SU-DHL-6 (cell line): Measurements from ENCODE around the gene SAXO1.

Experiments used
- H2AFZ ChIP-seq: fragments of 200-600 bp; sonication (generic); 2 replicates; pipeline ENCODE4 v1.6.1; 2014; ENCODE audit warnings: low read depth, mild to moderate bottlenecking, moderate library complexity, mixed read lengths, antibody characterized with exemption, low read length; ENCODE audit not compliant: severe bottlenecking
- H3F3A ChIP-seq: fragments of 200-600 bp; shearing (Covaris generic); 2 replicates; pipeline ENCODE4 v1.6.0; 2016; ENCODE audit warnings: antibody characterized with exemption, mild to moderate bottlenecking; ENCODE audit not compliant: insufficient read depth
- H3K27ac ChIP-seq: fragments of 200-600 bp; sonication (generic); 2 replicates; pipeline ENCODE4 v1.5.1; 2016; ENCODE audit warnings: low read depth, mild to moderate bottlenecking, low read length, moderate library complexity, mixed read lengths
- H3K27me3 ChIP-seq: fragments of 200-600 bp; sonication (generic), shearing (Covaris generic); 2 replicates; pipeline ENCODE4 v1.6.0; 2014; ENCODE audit warnings: mild to moderate bottlenecking, low read length
- H3K36me3 ChIP-seq: fragments of 200-600 bp; sonication (generic); 2 replicates; pipeline ENCODE4 v1.6.1; 2014; ENCODE audit warnings: mild to moderate bottlenecking, low read length, mixed read lengths
- H3K4me2 ChIP-seq: fragments of 300-600, 200-600 bp; shearing (Covaris generic), sonication (generic); 2 replicates; pipeline ENCODE4 v1.6.0; 2014; ENCODE audit warnings: low read length, low read depth, mild to moderate bottlenecking; ENCODE audit not compliant: poor library complexity, severe bottlenecking
- H3K4me3 ChIP-seq: fragments of 200-600 bp; sonication (generic); 2 replicates; pipeline ENCODE4 v1.5.1; 2014; ENCODE audit warnings: antibody characterized with exemption, low read length, mild to moderate bottlenecking, mixed read lengths; ENCODE audit not compliant: insufficient read depth, poor library complexity, severe bottlenecking
- H3K79me2 ChIP-seq: fragments of 200-600 bp; sonication (generic); 2 replicates; pipeline ENCODE4 v1.6.1; 2014; ENCODE audit warnings: mild to moderate bottlenecking, low read length, moderate library complexity; ENCODE audit not compliant: insufficient read depth
- H3K9ac ChIP-seq: fragments of 200-600 bp; sonication (generic); 2 replicates; pipeline ENCODE4 v1.7.0; 2014; ENCODE audit warnings: mild to moderate bottlenecking, low read length
- H3K9me2 ChIP-seq: fragments of 200-600 bp; sonication (generic); replicated peaks from 2 replicates; pipeline ENCODE4 v1.6.1; 2014; ENCODE audit warnings: low read length; ENCODE audit not compliant: insufficient read depth
- H3K9me3 ChIP-seq: fragments of 200-600 bp; sonication (generic); 2 replicates; pipeline ENCODE4 v1.6.1; 2014; ENCODE audit warnings: low read length, mixed read lengths; ENCODE audit not compliant: insufficient read depth
- H4K20me1 ChIP-seq: fragments of 200-600 bp; sonication (generic); 2 replicates; pipeline ENCODE4 v1.6.1; 2014; ENCODE audit warnings: low read depth, mild to moderate bottlenecking, antibody characterized with exemption, low read length, moderate library complexity, mixed read lengths
- EZH2phosphoT487 ChIP-seq: fragments of 200-600 bp; sonication (generic), shearing (Covaris generic); conservative IDR thresholded peaks from 2 replicates; pipeline ENCODE4 v1.6.1; 2018; ENCODE audit warnings: mild to moderate bottlenecking, antibody characterized with exemption, low read length, moderate library complexity, mixed read lengths
- TF ChIP-seq, protein P1 (sequence below): fragments of 200-600 bp; sonication (generic); IDR thresholded peaks from one replicate; pipeline ENCODE4 v1.5.1; 2017; ENCODE audit warnings: antibody characterized with exemption, mild to moderate bottlenecking, low read length, moderate library complexity; ENCODE audit not compliant: insufficient read depth, poor library complexity, severe bottlenecking

The SAXO1 gene

DNA sequence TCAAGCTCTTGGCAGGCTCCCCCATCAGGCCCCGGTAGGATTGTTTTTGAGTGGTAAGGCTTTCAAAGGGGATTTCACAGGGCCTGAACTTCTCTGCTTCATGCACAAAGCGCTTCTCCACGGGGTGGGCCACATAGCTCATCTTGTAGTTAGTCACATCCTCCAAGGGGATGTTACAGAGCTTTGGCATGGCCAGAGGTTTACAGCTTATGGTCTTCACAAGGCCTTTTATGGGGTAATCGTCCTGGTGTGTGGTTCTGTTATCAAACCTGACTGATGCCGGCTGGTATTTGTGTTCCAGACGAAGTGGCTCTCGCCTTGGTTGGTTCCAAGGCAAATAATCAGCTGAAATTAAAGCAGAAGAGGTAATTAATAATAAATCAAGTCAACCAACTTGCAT lies 104.3 kb downstream of the SAXO1 start:
- TF ChIP-seq EZH2phosphoT487: no peak
- TF ChIP-seq, protein P1, sequence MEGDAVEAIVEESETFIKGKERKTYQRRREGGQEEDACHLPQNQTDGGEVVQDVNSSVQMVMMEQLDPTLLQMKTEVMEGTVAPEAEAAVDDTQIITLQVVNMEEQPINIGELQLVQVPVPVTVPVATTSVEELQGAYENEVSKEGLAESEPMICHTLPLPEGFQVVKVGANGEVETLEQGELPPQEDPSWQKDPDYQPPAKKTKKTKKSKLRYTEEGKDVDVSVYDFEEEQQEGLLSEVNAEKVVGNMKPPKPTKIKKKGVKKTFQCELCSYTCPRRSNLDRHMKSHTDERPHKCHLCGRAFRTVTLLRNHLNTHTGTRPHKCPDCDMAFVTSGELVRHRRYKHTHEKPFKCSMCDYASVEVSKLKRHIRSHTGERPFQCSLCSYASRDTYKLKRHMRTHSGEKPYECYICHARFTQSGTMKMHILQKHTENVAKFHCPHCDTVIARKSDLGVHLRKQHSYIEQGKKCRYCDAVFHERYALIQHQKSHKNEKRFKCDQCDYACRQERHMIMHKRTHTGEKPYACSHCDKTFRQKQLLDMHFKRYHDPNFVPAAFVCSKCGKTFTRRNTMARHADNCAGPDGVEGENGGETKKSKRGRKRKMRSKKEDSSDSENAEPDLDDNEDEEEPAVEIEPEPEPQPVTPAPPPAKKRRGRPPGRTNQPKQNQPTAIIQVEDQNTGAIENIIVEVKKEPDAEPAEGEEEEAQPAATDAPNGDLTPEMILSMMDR: no peak
- Histone ChIP-seq H3K4me2 (no peak overlapping the region), H3K9me2 (no peaks in the 10 kb centered on the region), H3F3A (no peaks in the 10 kb centered on the region), H4K20me1 (no peaks in the 10 kb centered on the region), H2AFZ (no peak overlapping the region), H3K79me2 (no peaks in the 10 kb centered on the region), H3K9me3 (no peaks in the 10 kb centered on the region), H3K36me3 (no peaks in the 10 kb centered on the region), H3K27ac (no peak overlapping the region), H3K27me3 (no peaks in the 10 kb centered on the region), H3K4me3 (no peak overlapping the region), H3K9ac (no peak overlapping the region)

DNA sequence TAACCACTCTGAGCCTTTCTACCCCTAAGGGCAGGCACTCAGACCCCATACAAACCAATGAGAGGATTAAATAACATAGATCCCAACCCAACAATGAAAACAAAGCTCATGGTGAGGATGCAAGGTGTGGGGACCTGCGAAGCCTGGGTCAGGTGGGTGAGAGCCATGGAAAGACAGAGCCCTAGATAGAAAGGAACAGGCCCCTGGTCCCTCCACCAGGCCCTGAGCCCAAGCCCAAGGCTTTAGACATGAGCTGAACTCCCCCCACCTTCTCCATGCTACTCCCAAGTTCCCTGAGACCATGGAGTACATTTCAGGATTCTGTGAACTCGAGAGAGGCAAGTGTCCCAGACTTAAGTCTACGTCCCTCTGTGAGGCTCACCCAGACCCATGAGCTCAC lies 106.5 kb downstream of the SAXO1 start:
- Histone ChIP-seq H4K20me1 (no peaks in the 10 kb centered on the region), H3K9me3 (no peaks in the 10 kb centered on the region), H3K9me2 (no peaks in the 10 kb centered on the region), H3K79me2 (no peaks in the 10 kb centered on the region), H3K36me3 (no peaks in the 10 kb centered on the region), H3K27me3 (0 out of 2 replicates have a peak, but pooled peaks cover 2% of the 10 kb centered on the region), H3K4me2 (no peak overlapping the region), H3K27ac (no peak overlapping the region), H2AFZ (no peak overlapping the region), H3K4me3 (no peak overlapping the region), H3K9ac (no peak overlapping the region), H3F3A (no peaks in the 10 kb centered on the region)
- TF ChIP-seq, protein P1: no peak
- TF ChIP-seq EZH2phosphoT487: no peak

DNA sequence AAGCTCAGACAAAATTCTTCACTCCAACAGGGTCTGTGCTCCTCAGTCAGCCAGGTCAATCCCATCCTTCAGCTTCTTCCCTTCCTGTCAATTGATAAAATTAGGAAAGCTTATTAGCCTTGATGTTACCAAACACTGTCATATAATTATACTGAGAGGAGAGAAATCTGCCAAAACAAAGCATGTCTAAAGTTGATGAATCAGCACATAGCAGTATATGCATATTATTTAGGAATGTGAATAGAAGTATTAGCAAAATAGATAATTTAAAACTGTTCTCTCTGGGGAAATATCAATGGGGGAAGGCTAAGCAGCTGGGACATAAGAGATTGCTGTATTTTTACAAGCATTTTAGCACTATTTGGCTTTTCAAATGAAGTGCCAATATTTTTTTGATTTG lies 107.1 kb downstream of the SAXO1 start:
- Histone ChIP-seq H3K9me2 (no peaks in the 10 kb centered on the region), H3F3A (no peaks in the 10 kb centered on the region), H3K27me3 (0 out of 2 replicates have a peak, but pooled peaks cover 5% of the 10 kb centered on the region), H3K27ac (no peak overlapping the region), H3K9me3 (no peaks in the 10 kb centered on the region), H2AFZ (no peak overlapping the region), H3K79me2 (no peaks in the 10 kb centered on the region), H4K20me1 (no peaks in the 10 kb centered on the region), H3K4me3 (no peak overlapping the region), H3K4me2 (no peak overlapping the region), H3K9ac (no peak overlapping the region), H3K36me3 (no peaks in the 10 kb centered on the region)
- no peak for TF ChIP-seq EZH2phosphoT487
- TF ChIP-seq, protein P1: no peak
